IMR-90 (cell line): ENCODE results near the gene TEX52. TPM values are rescaled to one million over a fixed set of nuclear protein-coding genes. Genes with fewer than 3 reads are reported as not detected.
A peak's percentile ranks its signal among the peaks of the same experiment; 100 is the strongest.

Experiments
- ATAC-seq: fragments of 200-7000 bp; cut with Tn5 transposase; 2 replicates; pipeline ENCODE4 v1.9.1; 2020; ENCODE audit warnings: low read depth, mild to moderate bottlenecking, moderate library complexity
- BruUV-seq: library from RNA; stranded (reverse); fragments of 400-500 nt; replicated peaks from 2 replicates; lab custom pipeline; 2021; lab: Mats Ljungman, UMichigan
- CTCF ChIA-PET: fragments of 300-600 bp; formaldehyde crosslinking; extraction: SDS; loops from one replicate; lab custom pipeline; 2021; ENCODE audit warnings: antibody characterized with exemption; lab: Yijun Ruan, JAX
- POLR2A ChIA-PET: fragments of 300-600 bp; sonication (Branson Sonifier 250); formaldehyde crosslinking; loops from one replicate; lab custom pipeline; 2022; ENCODE audit warnings: antibody characterized with exemption; ENCODE audit not compliant: unreplicated experiment; lab: Charles Lee
- DNase-seq: peaks from one replicate; pipeline ENCODE4 v3.0.0; 2013
- H2AFZ ChIP-seq: replicated peaks from 2 replicates; pipeline ENCODE3; 2013; ENCODE audit warnings: low read length, mild to moderate bottlenecking; ENCODE audit not compliant: poor library complexity
- H2AK5ac ChIP-seq: 2 replicates; pipeline ENCODE4 v1.6.1; 2013; ENCODE audit warnings: low read depth, low read length, inconsistent platforms
- H2AK9ac ChIP-seq: replicated peaks from 2 replicates; pipeline ENCODE3; 2013; ENCODE audit warnings: mild to moderate bottlenecking, low read depth, low read length, moderate library complexity; ENCODE audit not compliant: poor library complexity
- H2BK120ac ChIP-seq: 2 replicates; pipeline ENCODE4 v1.6.1; 2013; ENCODE audit warnings: low read depth, low read length, inconsistent platforms
- H2BK15ac ChIP-seq: 3 replicates; pipeline ENCODE4 v1.6.1; 2013; ENCODE audit warnings: low read depth, low read length, inconsistent platforms
- H2BK20ac ChIP-seq: 2 replicates; pipeline ENCODE4 v1.6.1; 2013; ENCODE audit warnings: low read depth, mild to moderate bottlenecking, inconsistent platforms, low read length, moderate library complexity
- H2BK5ac ChIP-seq: 2 replicates; pipeline ENCODE4 v1.6.1; 2013; ENCODE audit warnings: mild to moderate bottlenecking, low read depth, low read length, inconsistent platforms; ENCODE audit not compliant: poor library complexity, severe bottlenecking
- H3K14ac ChIP-seq: replicated peaks from 2 replicates; pipeline ENCODE4 v1.6.1; 2013; ENCODE audit warnings: low read depth, low read length, inconsistent platforms
- H3K18ac ChIP-seq: 2 replicates; pipeline ENCODE4 v1.6.1; 2013; ENCODE audit warnings: low read depth, low read length, control low read depth
- H3K23ac ChIP-seq: 2 replicates; pipeline ENCODE4 v1.6.1; 2013; ENCODE audit warnings: low read depth, low read length, inconsistent platforms
- H3K27ac ChIP-seq: 2 replicates; pipeline ENCODE4 v1.5.1; 2013; ENCODE audit warnings: mild to moderate bottlenecking, control low read depth, low read length; ENCODE audit not compliant: insufficient read depth
- H3K27me3 ChIP-seq: 2 replicates; pipeline ENCODE4 v1.6.1; 2013; ENCODE audit warnings: low read length; ENCODE audit not compliant: control insufficient read depth, insufficient read depth
- H3K36me3 ChIP-seq: 2 replicates; pipeline ENCODE4 v1.6.1; 2013; ENCODE audit warnings: low read length, mixed read lengths; ENCODE audit not compliant: control insufficient read depth, insufficient read depth
- H3K4ac ChIP-seq: 2 replicates; pipeline ENCODE4 v1.6.1; 2013; ENCODE audit warnings: low read depth, low read length, inconsistent platforms
- H3K4me1 ChIP-seq: 2 replicates; pipeline ENCODE4 v1.6.1; 2013; ENCODE audit warnings: low read length, mixed read lengths; ENCODE audit not compliant: control insufficient read depth, insufficient read depth
- H3K4me2 ChIP-seq: 2 replicates; pipeline ENCODE4 v1.6.1; 2013; ENCODE audit warnings: low read depth, mild to moderate bottlenecking, control low read depth, low read length, moderate library complexity
- H3K4me3 ChIP-seq: 2 replicates; pipeline ENCODE4 v1.5.1; 2013; ENCODE audit warnings: low read depth, mild to moderate bottlenecking, control low read depth, low read length, moderate library complexity; ENCODE audit not compliant: insufficient read depth
- H3K56ac ChIP-seq: 2 replicates; pipeline ENCODE4 v1.6.1; 2013; ENCODE audit warnings: low read length, inconsistent platforms; ENCODE audit not compliant: insufficient read depth; ENCODE audit errors: extremely low read depth
- H3K79me1 ChIP-seq, 2 experiments: 2 replicates each; pipeline ENCODE4 v1.6.1; 2013; ENCODE audit warnings: low read length in 2 of 2, inconsistent platforms in 1 of 2, low read depth in 1 of 2
- H3K9ac ChIP-seq: 2 replicates; pipeline ENCODE4 v1.6.1; 2013; ENCODE audit warnings: low read depth, low read length, control low read depth
- H3K9me1 ChIP-seq: 2 replicates; pipeline ENCODE4 v1.6.1; 2013; ENCODE audit warnings: low read length, inconsistent platforms; ENCODE audit not compliant: insufficient read depth
- H3K9me3 ChIP-seq: 2 replicates; pipeline ENCODE4 v1.6.1; 2013; ENCODE audit warnings: low read length; ENCODE audit not compliant: control insufficient read depth, insufficient read depth
- H4K20me1 ChIP-seq: 2 replicates; pipeline ENCODE4 v1.6.1; 2013; ENCODE audit warnings: low read length, inconsistent platforms; ENCODE audit not compliant: insufficient read depth
- H4K5ac ChIP-seq: 2 replicates; pipeline ENCODE4 v1.6.1; 2013; ENCODE audit warnings: mild to moderate bottlenecking, low read depth, low read length, control low read depth
- H4K8ac ChIP-seq, 2 experiments: 2 replicates each; pipeline ENCODE4 v1.6.1; 2013; ENCODE audit warnings: low read depth in 2 of 2, low read length in 2 of 2, control low read depth in 1 of 2, inconsistent platforms in 1 of 2
- H4K91ac ChIP-seq: 2 replicates; pipeline ENCODE4 v1.6.1; 2013; ENCODE audit warnings: low read depth, low read length, inconsistent platforms; ENCODE audit not compliant: insufficient read depth
- CEBPB ChIP-seq: IDR thresholded peaks from 2 replicates; pipeline ENCODE4 v1.6.1; 2012; ENCODE audit warnings: low read depth, low read length, improper control_type of control experiment
- FOS ChIP-seq: fragments of 150-350 bp; IDR thresholded peaks from 2 replicates; pipeline ENCODE4 v1.6.1; 2016; ENCODE audit warnings: low read depth, low read length
- MAZ ChIP-seq: IDR thresholded peaks from 2 replicates; pipeline ENCODE4 v1.6.1; 2012; ENCODE audit warnings: low read depth, mild to moderate bottlenecking, low read length, improper control_type of control experiment, moderate library complexity, borderline replicate concordance
- POLR2A ChIP-seq: IDR thresholded peaks from 2 replicates; pipeline ENCODE4 v1.6.1; 2012; ENCODE audit warnings: mild to moderate bottlenecking, low read depth, low read length
- RFX5 ChIP-seq: IDR thresholded peaks from 2 replicates; pipeline ENCODE4 v1.8.0; 2012; ENCODE audit warnings: low read depth, mild to moderate bottlenecking, low read length, moderate library complexity
- SMC3 ChIP-seq: fragments of 150-350 bp; IDR thresholded peaks from 2 replicates; pipeline ENCODE4 v1.6.1; 2016; ENCODE audit warnings: low read depth, mild to moderate bottlenecking, antibody characterized with exemption, low read length, moderate library complexity
- WGBS, 2 experiments: methylation state at CpG; one replicate each; pipeline versions ENCODE4 v1.1.5 to v1.1.7; 2013; ENCODE audit warnings: missing lambda C conversion rate in 2 of 2; ENCODE audit not compliant: insufficient read length in 1 of 2; ENCODE audit errors: extremely low coverage in 2 of 2; 5-methylcytosine and 5-hydroxymethylcytosine counted together
- dilution Hi-C: fragments of 300-500 bp; cut with HindIII; formaldehyde crosslinking; loops from one replicate; pipeline ENCODE4 v1.14.3; 2018; ENCODE audit warnings: low sequenced_read_pairs; ENCODE audit not compliant: unreplicated experiment
- in situ Hi-C: fragments of 300-500 bp; cut with MboI; formaldehyde crosslinking; loops from 3 replicates; pipeline ENCODE4 v1.14.3; 2019; ENCODE audit warnings: low sequenced_read_pairs, inconsistent platforms, mixed read lengths
- intact Hi-C: fragments of 100-400 bp; cut with micrococcal nuclease; formaldehyde crosslinking; loops from 2 replicates; pipeline ENCODE4 v1.10.0; 2022
- polyA plus RNA-seq, 3 experiments: library from polyadenylated mRNA; depleted of rRNA; stranded (reverse); fragments of >200 nt; gene quantifications; 2 replicates each; pipeline ENCODE4 v1.2.3, GENCODE V29; 2012; ENCODE audit warnings: low replicate concordance in 1 of 3
- total RNA-seq: library from RNA; depleted of rRNA; stranded (reverse); fragments of >200 nt; gene quantifications from 2 replicates; pipeline ENCODE4 v1.2.3, GENCODE V29; 2012
- TF ChIP-seq, protein P1 (sequence below): fragments of 150-350 bp; IDR thresholded peaks from 2 replicates; pipeline ENCODE4 v1.6.1; 2017; ENCODE audit warnings: mild to moderate bottlenecking, antibody characterized with exemption, low read length, low read depth

The TEX52 gene
- total and polyA plus RNA-seq, 2 of the 4 experiments (the other 2 are of a cell fraction): not detected

DNA sequence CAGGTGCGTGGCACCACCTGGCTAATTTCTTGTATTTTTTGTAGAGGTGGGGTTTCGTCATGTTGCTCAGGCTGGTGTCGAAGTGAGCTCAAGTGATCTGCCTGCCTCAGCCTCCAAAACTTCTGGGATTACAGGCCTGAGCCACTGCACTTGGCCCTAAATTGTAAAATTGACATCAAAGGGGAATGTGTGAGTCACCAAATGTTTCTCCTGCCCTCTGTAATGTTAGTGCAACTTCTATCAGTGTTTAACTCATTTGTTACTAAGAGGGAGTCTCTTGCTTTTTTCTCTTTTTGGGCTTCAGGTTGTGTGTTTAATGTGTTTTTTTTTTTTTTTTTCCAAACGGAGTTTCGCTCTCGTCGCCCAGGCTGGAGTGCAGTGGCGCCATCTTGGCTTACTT, 36.2 kb upstream of the TEX52 start:
- H3K4me2 ChIP-seq: peak overlapping the region; percentile 82
- intact Hi-C loops (no loop called here), dilution Hi-C loops (no loop called here), in situ Hi-C loops (no loop called here)
- H3K14ac ChIP-seq: peak overlapping the region; percentile 85; the same call in 1 of the 2 replicates
- WGBS, 2 experiments: 40% methylated on average over 1 of the region's 8 CpGs; no CpG with 5 or more reads in 1 of the 2 experiments
- H4K5ac ChIP-seq: no peak overlapping the region; the same call in 1 of the 2 replicates
- peak overlapping the region; percentile 82 for H2BK5ac ChIP-seq
- no peak overlapping the region for H3K56ac ChIP-seq
- peak overlapping the region; percentile 58 for H2BK20ac ChIP-seq
- H2AK5ac ChIP-seq: peak overlapping the region; percentile 74; the same call in 1 of the 2 replicates
- ChIA-PET CTCF (interaction anchor here (0.6 to 0.7 kb wide), 2 partner anchors 10 to 1161 kb away, joined by 4 to 6 read pairs; no protein-coding TSS in a partner anchor), POLR2A (no interaction called here)
- no peak overlapping the region for H2AK9ac ChIP-seq
- peak; percentile 3; the same call in 1 of the 2 replicates for ATAC-seq
- peak; percentile 92 for DNase-seq
- H2BK15ac ChIP-seq: no peak overlapping the region; the same call in 2 of the 3 replicates
- H3K9me1 ChIP-seq: peaks cover 12% of the 10 kb centered on the region
- H3K27me3 ChIP-seq: no peaks in the 10 kb centered on the region
- H3K79me1 ChIP-seq: peaks cover 6 to 56% of the 10 kb centered on the region in 2 experiments; a peak in 3 of 4 replicates
- H3K4ac ChIP-seq: peak overlapping the region; percentile 85
- H4K91ac ChIP-seq: no peak overlapping the region
- H2BK120ac ChIP-seq: no peak overlapping the region
- BruUV-seq: no TSS peak
- H4K20me1 ChIP-seq: peaks cover 23% of the 10 kb centered on the region
- H3K4me1 ChIP-seq: peaks cover 7% of the 10 kb centered on the region
- H3K23ac ChIP-seq: no peak overlapping the region
- H3K36me3 ChIP-seq: peaks cover 4% of the 10 kb centered on the region
- H3K9me3 ChIP-seq: no peaks in the 10 kb centered on the region
- H2AFZ ChIP-seq: no peak overlapping the region
- H3K27ac ChIP-seq: peak overlapping the region; percentile 72; the same call in 1 of the 2 replicates
- no peak overlapping the region for H3K4me3 ChIP-seq
- TF ChIP-seq POLR2A: no peak
- peak; percentile 87 for TF ChIP-seq FOS
- TF ChIP-seq, protein P1, sequence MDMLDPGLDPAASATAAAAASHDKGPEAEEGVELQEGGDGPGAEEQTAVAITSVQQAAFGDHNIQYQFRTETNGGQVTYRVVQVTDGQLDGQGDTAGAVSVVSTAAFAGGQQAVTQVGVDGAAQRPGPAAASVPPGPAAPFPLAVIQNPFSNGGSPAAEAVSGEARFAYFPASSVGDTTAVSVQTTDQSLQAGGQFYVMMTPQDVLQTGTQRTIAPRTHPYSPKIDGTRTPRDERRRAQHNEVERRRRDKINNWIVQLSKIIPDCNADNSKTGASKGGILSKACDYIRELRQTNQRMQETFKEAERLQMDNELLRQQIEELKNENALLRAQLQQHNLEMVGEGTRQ: no peak
- peak; percentile 62; the same call in 1 of the 2 replicates for TF ChIP-seq RFX5
- no peak for TF ChIP-seq SMC3
- no peak for TF ChIP-seq MAZ
- peak; percentile 78 for TF ChIP-seq CEBPB
- peak overlapping the region in 1 of 2 experiments; percentile 56; a peak in 1 of 4 replicates for H4K8ac ChIP-seq
- H3K9ac ChIP-seq: no peak overlapping the region
- H3K18ac ChIP-seq: no peak overlapping the region
